Right lung (tissue), 5 donors: Measurements from ENCODE around the gene NFAM1. TPM values are rescaled to one million over a fixed set of nuclear protein-coding genes. Genes with fewer than 3 reads are reported as not detected.

Experiments used
- DNase-seq, 2 donors: peaks; one replicate each; pipeline ENCODE4 v3.0.0-alpha.2; 2013
- polyA plus RNA-seq, 5 donors: library from polyadenylated mRNA; unstranded; fragments of 120-200 nt; gene quantifications; one replicate each; pipeline versions ENCODE4 v1.2.1 to v1.2.3, GENCODE V29; 2013; ENCODE audit warnings: inconsistent platforms in 1 of 5, low replicate concordance in 1 of 5; ENCODE audit not compliant: insufficient read length in 5 of 5, insufficient read depth in 1 of 5

NFAM1 gene
- polyA plus RNA-seq, 5 donors: 0.60 to 1.4 (median 1.2) TPM

GRCh38 chr22:42416671-42417230 is 15.5 kb downstream of the NFAM1 start:
- no peak for DNase-seq

GRCh38 chr22:42414565-42415303 is 17.5 kb downstream of the NFAM1 start:
- no peak for DNase-seq

DNA sequence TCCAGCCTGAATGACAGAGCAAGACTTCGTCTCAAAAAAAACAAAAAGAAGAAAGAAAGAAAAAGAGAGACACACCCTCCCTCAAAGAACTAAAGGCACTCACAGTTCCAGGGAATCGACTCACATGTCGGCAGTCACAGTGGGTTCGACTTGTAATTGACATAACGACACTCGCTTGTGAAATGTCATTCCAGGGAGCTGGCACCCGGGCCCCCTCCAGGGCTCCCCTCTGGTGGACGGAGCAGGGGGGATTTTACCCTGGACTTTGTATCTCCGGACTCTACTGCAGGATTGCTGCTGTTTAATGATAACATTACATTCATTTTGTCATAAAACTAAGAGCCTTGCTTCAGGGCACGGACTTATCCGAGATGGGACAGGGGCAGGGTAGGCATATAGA is 18.2 kb downstream of the NFAM1 start:
- DNase-seq: no peak

DNA sequence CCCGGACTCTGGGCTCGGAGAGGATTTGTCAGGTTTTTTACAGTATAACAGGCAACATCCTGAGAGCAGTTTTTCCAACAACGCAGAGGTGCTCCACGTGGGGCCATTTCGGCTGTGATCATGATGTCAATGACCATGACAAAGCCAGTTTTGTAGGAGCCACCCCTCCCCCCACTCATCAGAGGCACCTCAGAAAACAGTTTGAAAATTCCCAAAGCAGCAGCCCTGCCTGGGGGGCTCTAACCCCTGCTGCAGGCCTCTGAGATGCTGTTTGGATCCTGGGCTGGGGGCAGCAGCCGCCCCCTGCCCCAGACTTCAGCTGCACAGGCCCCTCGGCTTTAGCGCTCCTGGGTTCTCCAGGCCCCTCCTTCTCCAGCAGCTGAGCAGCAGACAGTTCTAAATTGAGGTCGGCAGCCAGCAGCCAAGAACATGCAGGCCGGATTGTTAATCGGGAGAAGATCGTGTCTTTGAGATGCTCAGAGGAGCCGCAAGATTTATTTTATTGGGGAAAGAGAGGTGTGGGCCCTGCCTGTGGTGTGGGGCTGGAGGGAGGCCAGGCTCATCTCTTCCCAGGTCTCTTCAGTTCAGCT is 19.4 kb downstream of the NFAM1 start:
- no peak for DNase-seq

DNA sequence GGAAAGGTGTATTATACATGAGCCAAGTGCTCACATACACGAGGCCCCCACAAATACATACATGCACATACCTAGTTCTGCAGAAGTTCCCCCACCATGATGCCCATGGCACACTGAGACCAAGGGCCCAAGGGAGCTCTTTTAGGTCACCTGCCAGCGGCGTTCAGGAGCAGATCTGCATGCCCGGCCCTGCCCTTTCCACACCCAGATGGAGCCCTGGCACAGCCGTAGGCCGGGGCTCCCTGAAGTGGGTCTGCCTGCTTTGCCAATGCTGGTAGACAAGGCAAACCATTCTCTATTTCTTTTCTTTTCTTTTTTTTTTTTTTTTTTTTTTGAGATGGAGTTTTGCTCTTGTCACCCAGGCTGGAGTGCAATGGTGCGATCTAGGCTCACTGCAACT is 21.5 kb downstream of the NFAM1 start:
- no peak for DNase-seq

GRCh38 chr22:42408810-42409529 is 23.2 kb downstream of the NFAM1 start:
- no peak for DNase-seq

DNA sequence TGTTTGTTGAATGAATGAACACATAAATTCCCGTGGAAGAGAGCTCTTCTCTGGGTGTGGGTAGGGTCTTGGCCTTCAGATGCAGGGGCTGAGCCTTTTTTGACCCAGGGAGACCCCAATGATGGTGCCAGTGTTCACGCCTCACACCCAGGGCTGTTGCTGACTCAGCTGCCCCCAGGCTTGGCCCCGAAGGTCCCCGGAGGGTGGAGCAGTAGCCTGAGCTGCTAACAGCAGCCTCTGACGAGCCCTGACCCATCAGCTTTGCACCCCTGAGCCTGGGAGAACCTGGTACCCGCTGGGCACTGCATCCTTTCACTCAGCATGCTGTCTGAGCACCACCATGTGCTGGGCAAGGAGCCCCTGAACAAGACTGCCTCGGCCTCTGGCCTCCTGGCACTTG is 23.9 kb downstream of the NFAM1 start:
- DNase-seq: no peak

GRCh38 chr22:42404266-42404665 is 27.9 kb downstream of the NFAM1 start:
- DNase-seq: no peak

DNA sequence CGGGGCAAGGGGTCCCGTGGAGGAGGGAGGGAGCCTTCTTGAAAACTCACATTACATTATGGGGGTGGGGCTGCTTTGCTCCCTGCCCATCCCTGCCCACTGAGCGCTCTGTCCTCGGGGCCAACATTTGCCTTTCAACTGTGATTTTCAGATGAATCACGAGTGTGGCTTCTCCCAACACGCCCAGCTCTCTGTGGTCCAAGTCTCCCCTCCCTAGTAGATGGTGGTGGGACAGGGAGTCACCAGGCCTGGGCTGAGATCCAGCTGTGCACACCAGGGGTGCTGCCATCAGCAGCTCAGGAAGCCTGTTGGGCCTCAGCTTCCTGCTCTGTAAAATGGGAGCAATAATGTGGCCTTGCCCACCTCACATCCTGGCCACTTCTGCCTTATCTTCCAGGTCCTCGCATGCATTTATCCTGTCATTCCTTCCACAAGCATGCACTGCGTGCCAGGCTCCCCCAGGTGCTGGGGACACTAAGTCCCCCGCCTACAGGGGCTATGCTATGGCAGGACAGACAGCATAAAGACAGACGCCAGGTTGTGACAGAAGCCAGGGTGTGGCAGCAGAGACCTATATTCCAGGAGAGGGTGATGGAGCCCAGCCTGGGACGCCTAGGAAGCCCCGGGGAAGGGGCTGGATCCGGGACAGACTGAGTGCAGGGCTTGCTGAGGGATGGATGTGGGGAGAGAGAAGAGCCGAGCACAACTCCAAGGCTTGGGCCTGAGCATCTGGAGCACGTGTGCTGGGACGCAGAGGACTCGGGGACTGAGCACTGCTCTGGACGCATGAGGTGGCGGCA is 30.5 kb downstream of the NFAM1 start:
- DNase-seq: no peak

DNA sequence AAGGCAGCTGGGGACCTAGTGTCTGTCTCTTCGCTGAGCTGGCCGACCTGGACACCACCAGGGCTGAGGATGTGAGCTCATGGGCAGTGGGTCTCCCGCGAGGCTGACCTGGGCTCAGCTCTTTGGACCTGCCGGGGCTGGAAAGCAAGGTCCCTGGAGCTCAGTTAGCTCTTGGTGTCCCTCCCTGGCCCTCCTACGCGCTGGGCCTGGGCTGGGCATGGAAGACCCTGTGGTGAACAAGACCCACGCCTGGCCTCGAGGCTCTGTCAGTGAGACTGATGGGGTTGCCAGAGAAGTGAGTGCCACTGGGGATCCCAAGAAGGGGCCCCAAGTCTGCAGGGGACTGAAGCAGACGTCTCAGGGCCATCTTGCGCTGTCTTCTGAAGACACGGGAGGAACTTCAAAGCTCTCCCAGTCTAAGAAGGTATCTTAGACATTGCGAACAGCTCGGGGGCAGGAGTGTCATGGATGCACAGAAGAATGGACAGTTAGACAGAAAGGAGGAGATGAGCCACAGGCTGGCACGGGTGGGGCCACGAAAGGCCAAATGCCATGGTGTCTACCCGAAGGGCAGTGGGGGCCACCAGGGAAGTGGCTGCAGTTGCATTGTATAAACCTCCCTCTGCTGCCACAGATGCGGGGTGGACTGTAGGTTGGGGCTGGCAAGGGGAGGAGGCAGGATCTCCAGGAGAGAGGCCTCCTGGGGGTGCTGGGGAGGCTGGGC is 31.2 kb downstream of the NFAM1 start:
- no peak for DNase-seq

DNA sequence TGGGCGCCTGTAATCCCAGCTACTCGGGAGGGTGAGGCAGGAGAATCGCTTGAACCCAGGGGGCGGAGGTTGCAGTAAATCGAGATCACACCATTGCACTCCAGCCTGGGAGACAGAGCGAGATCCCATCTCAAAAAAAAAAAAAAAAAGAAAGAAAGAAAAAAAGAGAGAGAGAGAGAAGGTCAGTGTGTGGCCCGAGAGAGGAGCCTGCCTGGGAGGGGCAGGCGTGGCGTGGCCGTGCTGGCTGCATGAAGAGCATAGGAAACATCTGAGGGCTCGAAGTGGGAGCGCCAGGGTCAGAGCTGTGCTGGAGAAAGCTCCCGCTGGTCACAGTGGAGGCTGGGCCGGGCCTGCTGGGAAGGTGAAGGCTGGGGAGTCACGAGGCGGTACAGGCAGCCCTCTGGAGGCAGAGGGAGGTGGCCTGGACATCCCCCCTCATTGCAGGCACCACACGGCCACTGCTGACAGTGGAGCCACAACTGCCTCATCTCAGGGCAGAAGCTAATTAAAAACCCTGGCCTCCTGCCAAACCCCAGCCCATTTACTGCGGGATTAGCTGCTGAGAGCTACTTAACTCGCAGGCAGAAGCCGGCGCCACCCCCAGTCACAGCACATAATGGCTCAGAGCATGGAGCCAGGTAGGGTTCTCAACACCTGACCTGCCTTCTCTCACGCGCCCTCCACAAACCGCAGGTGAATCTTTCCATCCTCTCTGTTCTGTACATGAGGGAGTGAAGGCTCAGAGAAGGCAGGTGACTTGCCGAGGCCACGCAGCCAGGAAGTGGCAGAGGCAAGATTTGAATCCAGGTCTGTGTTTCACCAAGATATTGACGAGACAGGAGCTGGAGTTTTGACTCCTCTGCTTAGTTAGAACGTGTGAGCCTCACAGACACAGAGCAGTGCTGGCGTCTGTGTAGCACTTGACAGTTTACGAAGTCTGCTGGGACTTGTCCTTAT is 32.6 kb downstream of the NFAM1 start:
- peak; percentile 35 to 46 for DNase-seq

- DNase-seq: no peak
Observed at GRCh38 chr22:42397332-42398249, 34.6 kb downstream of the NFAM1 start.

DNA sequence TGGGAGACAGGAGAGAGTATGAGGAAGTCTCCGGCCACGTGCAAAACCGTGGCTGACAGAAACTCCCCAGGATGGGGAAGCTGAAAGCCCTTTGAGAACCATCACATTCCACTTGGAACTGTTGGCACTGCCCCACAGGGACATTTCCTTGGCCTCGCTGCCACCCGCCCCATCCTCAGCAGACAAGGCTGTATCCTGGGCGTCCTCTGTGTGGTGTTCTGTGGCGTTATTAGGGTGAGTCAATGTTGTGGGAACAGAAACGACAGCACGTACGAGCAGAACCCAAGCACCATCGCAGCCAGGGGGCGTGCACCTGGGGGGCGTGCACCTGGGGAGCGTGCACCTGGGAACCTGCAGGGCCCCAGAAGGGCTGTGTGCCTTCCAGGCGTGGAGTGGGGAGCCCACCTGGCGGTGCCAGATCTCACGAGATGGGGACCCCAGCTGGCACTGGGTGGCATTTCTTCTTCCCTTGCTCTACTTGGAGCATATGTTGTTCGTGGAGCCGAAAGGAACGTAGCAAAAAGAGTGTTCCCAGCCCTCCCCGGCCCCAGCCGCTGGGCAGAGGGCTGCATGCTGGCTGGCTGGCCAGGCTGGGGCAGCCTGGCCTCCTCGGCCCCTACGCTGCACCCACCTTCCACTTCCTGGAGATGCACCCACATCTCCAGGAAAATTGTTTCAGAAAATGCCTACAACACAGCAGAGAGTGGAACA is 35.4 kb downstream of the NFAM1 start:
- DNase-seq: no peak

DNA sequence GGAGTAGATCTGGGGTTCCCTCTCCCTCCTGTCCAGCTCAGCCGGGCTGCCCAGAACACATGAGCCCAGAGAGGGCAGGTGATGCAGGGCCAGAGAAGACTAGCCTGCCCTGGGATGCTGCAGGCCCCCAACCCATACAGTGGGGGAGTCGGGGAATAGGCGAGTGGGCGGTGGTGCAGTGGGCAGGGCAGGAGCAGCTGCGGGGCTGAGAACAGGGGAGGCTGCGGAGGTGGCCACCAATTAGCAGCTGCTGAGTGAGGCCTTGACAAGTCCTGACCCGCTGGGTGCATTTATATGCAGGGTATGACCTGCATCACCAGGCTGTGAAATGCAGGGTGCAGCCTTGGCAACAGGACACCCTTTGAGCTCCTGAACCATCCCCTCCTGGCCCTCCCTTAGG is 43.1 kb downstream of the NFAM1 start:
- no peak for DNase-seq

DNA sequence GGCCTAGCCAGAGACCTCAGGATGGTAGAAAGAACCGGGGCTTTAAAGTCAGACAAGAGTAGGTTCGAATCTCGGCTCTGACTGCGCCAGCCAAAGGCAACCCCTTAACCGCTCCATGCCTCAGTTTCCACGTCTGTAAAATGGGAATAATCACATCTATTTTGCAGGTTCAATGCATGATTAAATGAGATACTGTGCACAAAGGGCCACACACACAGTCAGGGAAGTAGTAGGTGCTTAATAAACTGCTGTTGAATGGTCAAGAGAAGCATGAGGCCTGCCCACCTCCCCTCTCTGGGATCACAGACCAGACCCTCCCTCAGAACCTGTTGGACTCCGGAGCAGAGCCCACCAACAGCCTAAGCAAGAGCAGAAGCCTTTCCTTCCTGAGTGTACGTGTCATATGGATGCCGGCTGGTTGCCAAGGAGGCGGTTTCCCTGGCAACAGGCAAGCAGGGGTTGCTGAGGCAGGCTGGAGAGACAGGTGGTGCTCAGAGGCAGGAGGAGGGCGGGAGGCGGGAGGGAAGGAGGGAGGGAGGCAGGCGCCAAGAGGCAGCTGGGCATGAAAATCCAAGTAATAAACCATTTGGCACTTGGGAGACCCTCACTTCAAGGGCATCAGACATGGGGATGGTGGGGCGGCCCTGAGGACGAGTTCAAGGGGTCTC is 43.9 kb downstream of the NFAM1 start:
- DNase-seq: no peak

GRCh38 chr22:42387631-42388030 is 44.6 kb downstream of the NFAM1 start:
- DNase-seq: no peak

DNA sequence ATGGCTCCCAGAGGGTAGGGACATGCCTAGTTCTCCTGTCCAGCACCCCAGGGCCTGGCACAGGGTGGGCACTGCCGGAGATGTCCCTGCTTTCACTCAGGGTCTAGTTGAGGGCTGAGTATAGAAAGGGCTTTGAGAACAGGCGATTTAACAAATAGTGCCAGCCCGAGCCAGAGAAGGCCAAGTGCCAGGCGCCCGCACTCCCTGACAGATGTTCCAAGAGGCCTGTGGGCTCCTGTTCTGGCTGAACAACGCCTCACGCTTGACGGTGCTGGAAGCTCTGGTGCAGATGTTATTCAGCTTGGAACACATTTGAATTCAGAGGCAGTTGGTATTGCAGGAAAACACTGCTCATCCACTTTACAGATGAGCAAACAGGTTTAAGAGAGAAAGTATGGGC is 46.5 kb downstream of the NFAM1 start:
- DNase-seq: no peak

- DNase-seq: no peak
Observed at GRCh38 chr22:42384506-42384905, 47.7 kb downstream of the NFAM1 start.
